Measurements from ENCODE around the gene ROR1.

DNA sequence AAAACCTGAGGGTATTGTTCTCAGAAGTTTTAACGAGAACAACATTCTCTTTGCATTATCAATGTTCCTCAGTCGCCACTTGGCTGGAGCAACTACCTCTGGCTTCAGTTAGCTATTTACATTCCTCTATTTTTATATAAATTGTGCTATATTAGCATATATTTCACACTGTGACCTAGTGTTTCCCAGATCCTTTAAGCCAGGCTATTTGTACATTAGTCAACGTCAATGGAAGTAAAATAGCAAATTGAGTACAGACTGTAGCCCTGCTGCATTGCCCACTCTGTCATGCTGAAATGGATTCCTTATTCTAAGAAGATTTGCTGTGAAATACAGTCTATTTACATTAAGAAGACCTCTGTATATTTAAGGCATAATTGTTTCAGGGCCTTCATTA is 213.8 kb downstream of the ROR1 start:
- TF ChIP-seq CTCF (IDR thresholded peaks at IDR 0.05 in 2 of 3, conservative IDR thresholded peaks at IDR 0.05 in 1 of 3; ENCODE audit: borderline replicate concordance in 1 of 3, insufficient read depth in 1 of 3, low read depth in 2 of 3, low read length in 2 of 3) (no peak), SRF (IDR thresholded peaks at IDR 0.05; ENCODE audit: low read depth) (no peak), POLR2AphosphoS5 (IDR thresholded peaks at IDR 0.05; ENCODE audit: low read depth, low read length) (no peak), RAD21 (IDR thresholded peaks at IDR 0.05; ENCODE audit: low read depth) (no peak), EZH2 (IDR thresholded peaks at IDR 0.05) (no peak), REST (IDR thresholded peaks at IDR 0.05; ENCODE audit: low read depth) (no peak), ZFX (IDR thresholded peaks at IDR 0.05) (no peak)
- TF ChIP-seq, protein P1, sequence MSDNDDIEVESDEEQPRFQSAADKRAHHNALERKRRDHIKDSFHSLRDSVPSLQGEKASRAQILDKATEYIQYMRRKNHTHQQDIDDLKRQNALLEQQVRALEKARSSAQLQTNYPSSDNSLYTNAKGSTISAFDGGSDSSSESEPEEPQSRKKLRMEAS (IDR thresholded peaks at IDR 0.05) = no peak

Measured in HCT116 (cell line).